ENCODE results near the gene NXN.
A peak's percentile ranks its signal among the peaks of the same experiment; 100 is the strongest.
"Not testable (repeated sequence)": the region's sequence is repeated elsewhere in the genome, so short reads cannot be mapped to it uniquely, and the experiment has no call there.

NXN gene

GRCh38 chr17:799261-799660 is 180.3 kb downstream of the NXN start:
- DNase-seq (ENCODE audit: low read depth): no peak

GRCh38 chr17:798246-798645 is 181.3 kb downstream of the NXN start:
- DNase-seq (ENCODE audit: low read depth): no peak

GRCh38 chr17:797236-797840 is 182.2 kb downstream of the NXN start:
- DNase-seq (ENCODE audit: low read depth): no peak

- no peak for DNase-seq (ENCODE audit: low read depth)
Observed at GRCh38 chr17:796609-797008, 183.0 kb downstream of the NXN start.

GRCh38 chr17:795721-796120 is 183.9 kb downstream of the NXN start:
- no peak for DNase-seq (ENCODE audit: low read depth)

- no peak for DNase-seq (ENCODE audit: low read depth)
Observed at GRCh38 chr17:795276-795675, 184.3 kb downstream of the NXN start.

DNA sequence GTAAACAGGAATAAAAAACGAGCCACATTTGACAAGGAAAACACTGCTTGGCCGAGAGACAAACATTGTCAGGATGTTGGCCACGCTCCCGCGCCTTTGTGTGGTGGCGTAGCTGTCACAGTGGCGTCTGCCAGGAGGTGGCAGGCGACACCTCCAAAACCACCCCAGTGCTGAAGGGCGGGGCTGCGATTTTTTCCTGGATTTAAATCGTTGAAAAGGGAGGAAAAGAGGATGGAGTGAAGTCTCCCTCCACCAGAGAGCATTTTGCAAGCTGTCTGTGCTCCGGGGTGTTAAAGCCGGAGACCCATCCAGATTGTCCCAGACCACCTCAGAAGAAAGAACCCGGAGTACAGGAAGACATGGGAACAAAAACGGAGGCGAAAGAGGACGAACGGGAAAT is 184.7 kb downstream of the NXN start:
- DNase-seq (ENCODE audit: low read depth): no peak

GRCh38 chr17:792277-792676 is 187.3 kb downstream of the NXN start:
- no peak for DNase-seq (ENCODE audit: low read depth)

GRCh38 chr17:791829-792228 is 187.7 kb downstream of the NXN start:
- DNase-seq (ENCODE audit: low read depth): no peak

GRCh38 chr17:790874-791247 is 188.7 kb downstream of the NXN start:
- DNase-seq (ENCODE audit: low read depth): not testable (repeated sequence)

DNA sequence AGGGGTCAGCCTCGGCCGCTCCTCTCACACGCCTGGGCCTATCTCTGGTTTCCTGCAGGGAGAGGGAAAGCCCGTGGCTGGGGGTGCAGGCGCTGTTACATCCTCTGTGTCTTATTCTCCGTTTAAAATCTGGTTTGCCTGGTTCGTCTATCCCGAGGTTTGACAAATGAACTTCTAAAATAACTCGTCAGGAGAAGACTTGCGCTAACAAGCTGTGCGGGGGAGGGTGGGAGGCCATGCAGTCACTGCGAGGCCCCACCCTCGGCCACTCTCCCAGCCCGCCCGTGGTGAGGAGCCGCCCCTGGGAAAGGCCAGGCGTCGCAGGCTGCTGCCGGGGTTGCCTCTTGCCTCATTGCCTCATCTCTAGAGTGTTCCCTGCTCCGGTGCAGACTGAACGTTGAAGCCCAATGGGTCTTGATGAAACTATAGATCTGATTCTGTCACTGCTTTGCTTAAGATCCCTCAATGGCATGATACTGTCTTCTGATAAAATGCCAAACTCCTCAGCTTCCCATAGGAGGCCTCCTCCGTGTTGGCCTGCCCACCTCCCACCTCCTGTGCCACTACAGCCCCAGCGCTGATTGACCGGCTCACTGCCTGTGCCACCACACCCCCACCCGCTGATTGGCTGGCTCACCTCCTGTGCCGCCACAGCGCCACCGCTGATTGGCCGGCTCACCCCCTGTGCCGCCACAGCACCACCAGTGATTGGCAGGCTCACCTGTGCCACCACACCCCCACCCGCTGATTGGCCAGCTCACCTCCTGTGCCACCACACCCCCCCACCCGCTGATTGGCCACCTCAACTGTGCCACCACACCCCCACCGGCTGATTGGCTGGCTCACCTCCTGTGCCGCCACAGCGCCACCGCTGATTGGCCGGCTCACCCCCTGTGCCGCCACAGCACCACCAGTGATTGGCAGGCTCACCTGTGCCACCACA is 189.4 kb downstream of the NXN start:
- not testable (repeated sequence) for DNase-seq (ENCODE audit: low read depth)

GRCh38 chr17:789160-789840 is 190.3 kb downstream of the NXN start:
- DNase-seq (ENCODE audit: low read depth): no peak

DNA sequence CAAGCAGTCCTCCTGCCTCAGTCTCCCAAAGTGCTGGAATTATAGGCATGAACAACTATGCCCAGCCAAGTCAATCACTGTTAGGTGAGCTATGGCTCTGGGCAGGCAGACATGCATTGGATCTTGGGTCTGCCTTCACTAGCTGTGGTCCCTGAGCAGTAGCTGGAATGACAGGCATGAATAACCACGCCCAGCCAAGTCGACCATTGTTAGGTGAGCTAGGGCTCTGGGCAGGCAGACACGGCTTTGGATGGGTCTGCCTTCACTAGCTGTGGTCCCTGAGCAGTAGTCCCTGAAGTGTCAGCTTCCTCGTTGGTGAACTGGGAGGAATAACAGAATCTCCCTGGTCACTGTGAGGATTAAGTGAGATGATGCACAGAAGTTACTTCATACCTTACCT is 191.0 kb downstream of the NXN start:
- no peak for DNase-seq (ENCODE audit: low read depth)

DNA sequence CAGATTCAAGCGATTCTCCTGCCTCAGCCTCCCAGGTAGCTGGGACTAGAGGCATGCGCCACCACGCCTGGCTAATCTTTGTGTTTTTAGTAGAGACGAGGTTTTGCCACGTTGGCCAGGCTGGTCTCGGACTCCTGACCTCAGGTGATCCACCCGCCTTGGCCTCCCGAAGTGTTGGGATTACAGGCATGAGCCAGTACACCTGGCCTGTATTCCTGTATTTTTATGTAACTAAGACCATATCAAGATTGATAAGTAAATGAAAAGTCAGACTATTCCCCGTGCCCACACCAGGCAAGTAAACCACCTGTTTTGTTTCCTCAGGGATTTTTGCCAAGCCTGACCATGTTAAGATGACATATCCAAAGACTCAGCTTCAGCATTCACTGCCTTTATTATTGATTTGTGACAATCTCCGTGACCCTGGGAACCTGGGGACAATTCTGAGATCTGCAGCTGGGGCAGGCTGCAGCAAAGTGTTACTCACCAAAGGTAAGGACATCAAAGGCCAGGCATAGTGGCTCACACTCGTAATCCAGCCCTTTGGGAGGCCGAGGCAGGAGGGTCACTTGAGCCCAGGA is 191.8 kb downstream of the NXN start:
- no peak for DNase-seq (ENCODE audit: low read depth)

DNA sequence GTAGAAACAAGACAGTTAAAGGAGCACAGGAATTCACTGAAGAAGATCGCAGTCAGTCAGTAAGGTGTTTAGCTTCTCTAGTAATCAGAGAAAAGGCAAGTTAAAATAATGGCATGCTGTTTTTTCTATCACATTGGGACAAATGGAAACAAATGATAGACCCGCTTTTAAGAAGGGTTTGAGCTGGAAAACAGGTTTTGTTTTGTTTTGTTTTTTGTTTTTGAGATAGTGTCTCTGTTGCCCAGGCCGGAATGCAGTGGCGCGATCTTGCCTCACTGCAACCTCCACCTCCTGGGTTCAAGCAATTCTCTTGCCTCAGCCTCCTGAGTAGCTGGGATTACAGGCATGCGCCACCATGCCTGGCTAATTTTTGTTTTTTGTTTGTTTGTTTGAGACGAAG is 193.7 kb downstream of the NXN start:
- DNase-seq (ENCODE audit: low read depth): not testable (repeated sequence)

DNA sequence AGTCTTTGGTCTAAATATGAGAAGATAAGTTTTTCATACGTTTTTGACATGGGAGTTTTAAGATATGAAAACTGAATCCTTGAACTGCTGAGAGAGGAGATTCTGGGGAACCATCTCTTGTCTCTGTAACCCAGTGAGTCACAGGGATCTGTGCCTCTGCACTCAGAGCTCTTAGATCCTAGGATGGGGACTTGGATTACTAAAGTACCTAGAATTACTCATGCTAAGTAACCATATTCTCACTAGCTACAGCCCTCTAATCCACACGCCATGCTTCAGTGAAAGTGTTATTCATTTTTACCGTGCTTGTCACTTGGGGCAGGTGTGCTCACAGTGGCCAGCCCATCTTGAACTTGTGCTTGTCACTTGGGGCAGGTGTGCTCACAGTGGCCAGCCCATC is 195.4 kb downstream of the NXN start:
- no peak for DNase-seq (ENCODE audit: low read depth)

DNA sequence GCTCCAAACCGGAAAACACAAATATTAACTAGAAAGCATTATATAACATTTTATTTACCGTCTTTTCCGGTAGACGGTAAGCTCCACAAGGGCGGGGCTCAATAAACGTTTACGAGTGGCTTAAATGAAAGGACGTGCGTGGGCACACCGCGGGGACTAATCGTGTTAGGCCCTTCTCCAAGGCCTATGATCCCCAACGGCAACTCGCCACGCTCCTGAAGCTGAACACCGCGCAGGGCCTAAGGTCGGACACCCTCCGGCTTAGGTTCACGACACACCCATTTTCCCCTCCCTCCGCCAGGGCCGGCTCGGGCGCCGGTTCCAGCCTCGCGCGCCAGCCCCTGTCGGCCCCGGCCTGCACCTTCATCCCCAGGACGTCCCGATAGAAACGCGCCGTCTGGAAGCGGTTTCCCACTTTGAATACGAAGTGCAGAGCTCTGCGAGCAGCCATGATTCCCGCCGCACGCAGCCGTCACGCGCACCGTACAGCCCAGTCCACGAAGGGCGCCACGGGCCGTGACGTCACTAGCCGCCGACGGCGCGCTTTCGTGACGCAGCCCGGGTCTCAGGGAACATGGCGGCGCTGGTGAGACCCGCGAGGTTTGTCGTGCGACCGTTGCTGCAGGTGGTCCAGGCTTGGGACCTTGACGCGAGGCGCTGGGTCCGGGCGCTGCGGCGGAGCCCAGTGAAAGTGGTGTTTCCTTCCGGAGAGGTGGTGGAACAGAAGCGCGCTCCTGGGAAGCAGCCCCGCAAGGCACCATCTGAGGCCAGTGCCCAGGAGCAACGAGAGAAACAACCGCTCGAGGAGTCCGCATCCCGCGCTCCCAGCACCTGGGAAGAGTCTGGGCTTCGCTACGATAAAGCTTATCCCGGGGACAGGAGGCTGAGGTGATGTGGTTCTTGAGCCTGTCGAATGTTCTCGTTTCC is 197.5 kb downstream of the NXN start, which contains the start of the genes GLOD4 and MRM3:
TSS of gene GLOD4 (minus strand) at position 476 of the 927 bp plus-strand sequence. CDS start at position 451, 25 bp downstream.
TSS of gene MRM3 (plus strand) at position 549 of the 927 bp plus-strand sequence. CDS start at position 575, 26 bp downstream.
- peak; percentile 61 for DNase-seq (ENCODE audit: low read depth)

DNA sequence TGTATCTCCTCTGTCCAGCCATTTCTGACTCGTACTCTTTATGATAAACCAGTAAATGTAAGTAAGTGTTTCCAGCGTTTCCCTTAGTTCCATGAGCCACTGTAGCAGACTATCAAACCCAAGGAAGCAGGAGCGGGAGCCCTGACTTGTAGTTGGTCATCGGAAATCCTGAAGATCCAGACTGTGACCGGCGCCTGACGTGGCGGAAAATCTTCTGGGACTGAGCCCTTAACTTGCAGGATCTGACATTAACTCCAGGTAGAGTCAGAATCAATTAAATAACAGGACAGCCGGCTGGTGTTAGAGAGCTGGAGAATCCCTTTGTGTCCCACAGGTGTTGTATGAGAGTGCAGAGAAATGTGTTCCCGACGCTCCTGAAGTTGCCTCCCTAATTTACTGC is 201.5 kb downstream of the NXN start:
- no peak for DNase-seq (ENCODE audit: low read depth)

DNA sequence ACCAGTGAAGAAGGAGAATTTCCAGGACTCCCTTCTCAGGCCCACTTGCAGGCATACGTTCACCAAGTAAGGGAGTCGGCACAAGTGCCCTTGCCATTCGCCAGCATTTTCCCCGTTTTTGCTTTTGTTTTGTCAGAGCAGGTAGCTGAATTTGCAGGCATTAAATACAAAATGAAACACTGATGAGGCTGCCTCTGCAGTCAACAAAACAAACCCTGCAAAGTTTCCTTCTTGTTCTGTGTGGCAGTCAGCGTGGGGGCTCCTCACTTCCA is 205.3 kb downstream of the NXN start:
- no peak for DNase-seq (ENCODE audit: low read depth)

GRCh38 chr17:773467-774312 is 205.9 kb downstream of the NXN start:
- DNase-seq (ENCODE audit: low read depth): no peak

- DNase-seq (ENCODE audit: low read depth): no peak
Observed at GRCh38 chr17:773016-773415, 206.6 kb downstream of the NXN start.
